ENCODE results near the gene CA6. TPM values are rescaled to one million over a fixed set of nuclear protein-coding genes. Genes with fewer than 3 reads are reported as not detected.
"Not testable (repeated sequence)": the region's sequence is repeated elsewhere in the genome, so short reads cannot be mapped to it uniquely, and the experiment has no call there.

Gene CA6
- total RNA-seq, 4 donors from 2014 or later, result not detected

GRCh38 chr1:8930116-8930515, 15.6 kb upstream of the CA6 start:
- DNase-seq (ENCODE audit: low spot score) (no peak), ATAC-seq (ENCODE audit: low FRiP score) (no peak)
- TF ChIP-seq CTCF (IDR thresholded peaks at IDR 0.05), result no peak

GRCh38 chr1:8937051-8937450, 8.6 kb upstream of the CA6 start:
- not testable (repeated sequence) for DNase-seq (ENCODE audit: low spot score); ATAC-seq (ENCODE audit: low FRiP score)

- DNase-seq (ENCODE audit: low spot score) (no peak), ATAC-seq (ENCODE audit: low FRiP score) (no peak)
Observed at GRCh38 chr1:8937701-8938100, 8.0 kb upstream of the CA6 start.

GRCh38 chr1:8938232-8938999, 7.3 kb upstream of the CA6 start:
- TF ChIP-seq CTCF (IDR thresholded peaks at IDR 0.05), result no peak
- DNase-seq (ENCODE audit: low spot score) (no peak), ATAC-seq (ENCODE audit: low FRiP score) (no peak)

More at GRCh38 chr1:8937701-8938100, 8.0 kb upstream of the CA6 start:
- no peak for TF ChIP-seq CTCF (IDR thresholded peaks at IDR 0.05)

GRCh38 chr1:8939000-8939265, 6.7 kb upstream of the CA6 start:
- no peak for TF ChIP-seq CTCF (IDR thresholded peaks at IDR 0.05)
- DNase-seq (ENCODE audit: low spot score) (no peak), ATAC-seq (ENCODE audit: low FRiP score) (no peak)

GRCh38 chr1:8939362-8939995, 6.2 kb upstream of the CA6 start:
- DNase-seq (ENCODE audit: low spot score), result no peak
- TF ChIP-seq CTCF (IDR thresholded peaks at IDR 0.05), result no peak
- no peak for ATAC-seq (ENCODE audit: low FRiP score)

- no peak for TF ChIP-seq CTCF (IDR thresholded peaks at IDR 0.05)
- DNase-seq (ENCODE audit: low spot score) (no peak), ATAC-seq (ENCODE audit: low FRiP score) (no peak)
Observed at GRCh38 chr1:8941906-8942305, 3.8 kb upstream of the CA6 start.
